Thymus (tissue), 11 donors: ENCODE results near the gene LHX3. TPM values are rescaled to one million over a fixed set of nuclear protein-coding genes. Genes with fewer than 3 reads are reported as not detected.

ENCODE experiments used
- DNase-seq, 9 donors: peaks; one replicate each; pipeline ENCODE4 v3.0.0-alpha.2; 2013; ENCODE audit warnings: low spot score in 9 of 9, low read depth in 6 of 9, missing footprints in 1 of 9
- H3K27ac ChIP-seq, 2 donors: one replicate each; pipeline ENCODE4 v1.5.1; 2013; ENCODE audit warnings: control low read depth in 1 of 2, low read depth in 1 of 2, low read length in 1 of 2, mild to moderate bottlenecking in 1 of 2, moderate library complexity in 1 of 2
- H3K27me3 ChIP-seq, 2 donors: one replicate each; pipeline ENCODE4 v1.5.1; 2013; ENCODE audit warnings: low read length in 1 of 2; ENCODE audit not compliant: control insufficient read depth in 2 of 2, insufficient read depth in 1 of 2
- H3K36me3 ChIP-seq, 2 donors: one replicate each; pipeline ENCODE4 v1.5.1; 2013; ENCODE audit warnings: low read length in 1 of 2, mild to moderate bottlenecking in 1 of 2, moderate library complexity in 1 of 2; ENCODE audit not compliant: control insufficient read depth in 2 of 2, insufficient read depth in 2 of 2
- H3K4me1 ChIP-seq, 2 donors: one replicate each; pipeline ENCODE4 v1.5.1; 2013; ENCODE audit warnings: low read length in 2 of 2; ENCODE audit not compliant: control insufficient read depth in 2 of 2, insufficient read depth in 2 of 2
- H3K4me3 ChIP-seq, 2 donors: one replicate each; pipeline ENCODE4 v1.5.1; 2013; ENCODE audit warnings: low read length in 2 of 2, control low read depth in 1 of 2, mild to moderate bottlenecking in 1 of 2
- H3K9me3 ChIP-seq, 2 donors: one replicate each; pipeline ENCODE4 v1.5.1; 2013; ENCODE audit warnings: low read length in 1 of 2, mild to moderate bottlenecking in 1 of 2; ENCODE audit not compliant: control insufficient read depth in 2 of 2, insufficient read depth in 1 of 2
- WGBS: extraction: QIAGEN DNeasy Blood & Tissue Kit; methylation state at CpG from one replicate; pipeline ENCODE4 v1.1.7; 2013; 5-methylcytosine and 5-hydroxymethylcytosine counted together
- polyA plus RNA-seq: library from polyadenylated mRNA; stranded (reverse); fragments of 200-250 nt; gene quantifications from one replicate; pipeline ENCODE4 v1.2.3, GENCODE V29; 2013
- total RNA-seq: library from RNA; stranded (reverse); fragments of 120-200 nt; gene quantifications from one replicate; pipeline ENCODE4 v1.2.4, GENCODE V29; 2013
- donor health status: healthy.

The LHX3 gene
- total and polyA plus RNA-seq, 2 donors: 0.09 to 0.23 TPM

DNA sequence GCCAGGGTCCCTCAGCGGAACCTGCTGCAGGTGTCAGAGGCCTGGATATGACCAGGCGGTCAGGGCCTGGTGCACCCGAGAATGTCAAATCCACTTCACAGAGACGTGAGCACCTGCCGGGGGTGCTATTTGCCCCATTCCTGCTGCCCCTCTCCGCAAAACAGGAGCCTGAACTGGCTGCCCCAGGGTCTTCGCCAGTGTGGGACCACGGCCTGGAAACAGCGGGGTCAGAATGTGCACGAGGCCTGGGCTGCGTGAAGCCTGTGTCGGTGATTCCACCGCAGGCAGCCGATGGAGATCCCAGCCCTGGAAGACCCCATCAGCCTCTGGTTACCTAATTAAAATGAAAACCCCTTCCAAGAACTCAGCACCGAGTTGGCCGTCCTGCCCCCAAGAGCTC, 45.1 kb downstream of the LHX3 start:
- Histone ChIP-seq H3K4me3 (no peak overlapping the region), H3K9me3 (no peaks in the 10 kb centered on the region), H3K27ac (no peak overlapping the region), H3K36me3 (no peaks in the 10 kb centered on the region), H3K4me1 (no peaks in the 10 kb centered on the region), H3K27me3 (peaks cover 0 to 27% of the 10 kb centered on the region in 2 donors)
- DNase-seq: no peak
- 97% methylated on average over 16 of the region's 16 CpGs for WGBS

DNA sequence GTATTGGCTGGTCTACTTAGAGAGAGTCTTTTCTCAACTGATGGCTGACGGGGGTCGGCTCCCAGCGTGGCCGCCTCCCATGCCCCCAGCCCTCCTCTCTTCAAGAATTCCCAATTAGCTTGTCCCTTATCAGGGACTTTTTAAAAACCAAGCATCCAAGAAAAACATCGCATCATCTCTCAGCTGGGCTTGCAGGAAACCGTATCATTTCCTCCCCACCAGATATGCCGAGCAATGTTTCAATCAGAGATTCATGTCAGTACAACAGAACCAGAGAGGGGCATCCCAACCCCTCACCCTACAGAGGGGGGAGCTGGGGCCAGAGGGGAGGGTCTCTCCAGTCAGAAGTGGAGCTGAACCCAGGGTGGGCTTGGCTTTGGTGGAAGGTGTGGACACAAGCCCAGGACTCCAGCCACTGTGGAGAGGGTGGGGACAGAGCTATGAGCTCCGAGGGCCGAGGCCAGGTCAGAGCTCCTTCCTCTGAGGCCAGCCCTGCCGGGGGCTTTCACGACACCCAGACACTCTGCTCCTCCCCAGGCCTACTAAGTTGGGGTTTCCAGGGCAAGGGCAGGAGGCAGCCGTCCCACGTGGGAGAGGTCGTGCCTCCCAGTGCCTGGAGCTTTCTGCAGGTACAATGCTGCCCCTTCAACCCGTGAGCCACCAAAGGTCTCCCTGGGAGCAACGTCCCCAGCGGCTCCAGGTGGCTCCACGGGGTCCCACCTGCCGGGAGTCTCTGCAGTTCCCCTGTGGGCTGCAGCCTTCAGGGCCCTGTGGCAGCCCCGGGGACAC, 47.3 kb downstream of the LHX3 start:
- no peak for DNase-seq
- H3K27me3 ChIP-seq: peaks cover 0 to 28% of the 10 kb centered on the region in 2 donors
- H3K4me1 ChIP-seq: no peaks in the 10 kb centered on the region
- H3K9me3 ChIP-seq: no peaks in the 10 kb centered on the region
- no peak overlapping the region for H3K27ac ChIP-seq
- 70% methylated on average over 20 of the region's 20 CpGs for WGBS
- H3K4me3 ChIP-seq: no peak overlapping the region
- no peaks in the 10 kb centered on the region for H3K36me3 ChIP-seq

DNA sequence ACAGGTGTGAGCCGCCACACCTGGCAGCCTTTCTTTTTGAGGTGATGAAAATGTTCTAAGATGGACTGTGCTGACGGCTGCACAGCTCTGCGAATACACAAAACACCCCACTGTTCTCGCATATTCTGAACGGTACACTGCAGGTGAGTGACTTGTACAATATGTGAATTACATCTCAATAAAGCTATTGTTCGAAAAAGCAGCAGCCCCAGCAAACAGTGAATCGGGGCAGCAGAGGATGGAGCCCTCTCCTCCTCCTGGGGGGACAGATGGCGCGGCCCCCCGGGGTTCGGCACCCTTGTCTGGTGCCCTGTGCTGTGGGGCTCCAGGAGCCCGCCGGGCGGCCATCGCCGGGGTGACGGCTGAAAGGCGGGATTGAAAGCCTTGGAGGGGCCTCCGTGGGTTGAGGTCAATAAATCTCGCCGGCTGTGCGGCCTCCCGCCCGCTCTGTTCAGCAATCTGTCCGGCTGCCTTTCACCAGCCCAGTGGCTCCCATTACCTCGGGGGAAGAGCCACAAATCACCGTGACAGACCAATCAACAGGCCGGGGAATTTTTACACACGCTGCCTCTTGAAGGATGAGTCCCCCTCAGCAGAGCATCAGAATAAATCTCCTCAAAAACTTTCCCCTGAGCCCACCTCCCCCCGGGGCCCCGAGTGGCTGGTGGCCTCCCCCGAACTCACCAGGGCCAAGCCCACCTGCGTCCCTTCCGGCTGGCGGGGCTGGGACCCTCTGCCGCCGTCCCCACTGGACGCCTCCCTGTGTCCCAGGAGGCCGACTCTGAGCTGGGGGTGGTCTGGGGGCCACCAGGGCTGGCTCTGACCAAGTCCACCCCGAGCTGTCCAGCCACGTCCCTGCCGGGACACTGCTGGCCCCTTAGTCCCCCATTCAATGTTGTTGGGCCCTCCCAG, 48.5 kb downstream of the LHX3 start:
- Histone ChIP-seq H3K4me1 (no peaks in the 10 kb centered on the region), H3K4me3 (no peak overlapping the region), H3K27me3 (peaks cover 0 to 34% of the 10 kb centered on the region in 2 donors), H3K27ac (no peak overlapping the region), H3K9me3 (no peaks in the 10 kb centered on the region), H3K36me3 (no peaks in the 10 kb centered on the region)
- DNase-seq: no peak
- WGBS: 85% methylated on average over 42 of the region's 42 CpGs

DNA sequence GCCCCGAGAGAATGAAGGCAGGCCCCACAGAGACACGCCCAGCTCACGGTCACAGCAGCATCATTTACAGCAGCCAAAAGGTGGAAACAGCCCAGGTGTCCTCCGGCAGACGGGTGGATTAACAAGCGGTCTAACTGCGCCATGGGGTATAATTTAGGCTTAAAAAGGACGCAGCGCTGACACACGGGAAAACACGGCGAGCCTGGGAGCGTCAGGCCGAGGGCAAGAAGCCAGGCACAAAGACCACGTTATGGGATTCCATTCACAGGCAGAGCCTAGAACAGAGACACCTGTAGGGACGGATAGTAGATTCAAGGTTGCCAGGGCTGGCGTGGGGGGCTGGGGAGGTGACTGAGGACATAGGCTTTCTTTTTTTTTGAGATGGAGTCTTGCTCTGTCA, 49.4 kb downstream of the LHX3 start:
- no peak overlapping the region for H3K27ac ChIP-seq
- 95% methylated on average over 17 of the region's 17 CpGs for WGBS
- H3K4me3 ChIP-seq: no peak overlapping the region
- DNase-seq: no peak
- H3K27me3 ChIP-seq: peaks cover 0 to 40% of the 10 kb centered on the region in 2 donors
- no peaks in the 10 kb centered on the region for H3K4me1 ChIP-seq
- no peaks in the 10 kb centered on the region for H3K9me3 ChIP-seq
- H3K36me3 ChIP-seq: no peaks in the 10 kb centered on the region

DNA sequence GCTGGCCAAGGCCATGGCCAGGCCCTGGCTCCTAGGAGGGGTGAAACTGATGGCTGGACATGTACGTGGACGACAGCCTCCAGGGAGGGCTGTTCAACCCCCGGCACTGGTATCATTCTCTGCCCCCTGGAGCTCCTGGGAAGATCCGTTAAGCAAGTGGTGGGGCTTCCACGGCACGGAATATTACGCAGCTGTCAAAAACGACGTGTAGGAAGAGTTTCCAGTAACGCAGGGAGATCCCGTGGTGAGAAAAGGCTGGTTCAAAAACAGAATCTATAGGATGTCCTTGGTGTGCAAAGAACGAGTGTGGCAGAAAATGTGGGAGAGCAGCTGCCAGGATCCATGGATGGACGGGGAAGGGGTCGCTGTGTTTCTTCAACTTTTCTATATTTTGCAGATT, 50.0 kb downstream of the LHX3 start:
- Histone ChIP-seq H3K27ac (no peak overlapping the region), H3K36me3 (no peaks in the 10 kb centered on the region), H3K9me3 (no peaks in the 10 kb centered on the region), H3K27me3 (peaks cover 0 to 40% of the 10 kb centered on the region in 2 donors), H3K4me3 (no peak overlapping the region), H3K4me1 (no peaks in the 10 kb centered on the region)
- 97% methylated on average over 14 of the region's 14 CpGs for WGBS
- DNase-seq: no peak

DNA sequence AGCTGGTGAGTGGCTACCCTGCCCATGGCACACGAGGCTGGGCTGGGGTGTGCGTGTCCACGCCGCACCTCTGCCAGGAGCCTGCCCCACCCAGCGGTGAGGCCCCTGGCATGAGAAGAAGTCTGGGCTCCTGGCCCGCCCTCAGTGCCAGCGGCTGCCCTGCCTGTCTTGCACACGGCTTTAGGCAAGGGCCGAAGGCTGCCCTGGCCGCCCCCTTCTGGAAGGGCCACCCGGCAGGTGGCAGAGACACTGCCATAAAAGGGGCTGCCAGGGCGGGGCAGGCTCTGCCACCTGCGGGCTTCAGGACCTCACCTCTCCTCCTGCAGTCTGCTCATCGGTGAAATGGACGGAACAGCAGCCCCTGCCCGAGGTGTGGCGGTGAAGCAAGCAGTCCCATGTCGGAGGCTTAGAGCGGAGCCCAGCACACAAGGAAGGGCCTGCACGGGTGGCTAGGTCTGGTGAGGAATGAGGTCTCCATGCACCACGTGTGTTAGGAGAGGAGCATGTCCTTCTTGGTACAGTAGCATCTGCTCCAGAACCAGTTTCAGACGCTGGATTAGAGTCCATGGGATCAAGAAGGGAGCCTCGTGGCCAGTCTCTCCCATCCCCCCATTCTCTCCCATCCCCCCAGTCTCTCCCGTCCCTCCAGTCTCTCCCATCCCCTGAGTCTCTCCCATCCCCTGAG, 51.4 kb downstream of the LHX3 start:
- H3K4me1 ChIP-seq: no peaks in the 10 kb centered on the region
- H3K4me3 ChIP-seq: no peak overlapping the region
- no peak overlapping the region for H3K27ac ChIP-seq
- peaks cover 0 to 49% of the 10 kb centered on the region in 2 donors for H3K27me3 ChIP-seq
- DNase-seq: no peak
- no peaks in the 10 kb centered on the region for H3K36me3 ChIP-seq
- H3K9me3 ChIP-seq: no peaks in the 10 kb centered on the region
- 87% methylated on average over 24 of the region's 24 CpGs for WGBS

DNA sequence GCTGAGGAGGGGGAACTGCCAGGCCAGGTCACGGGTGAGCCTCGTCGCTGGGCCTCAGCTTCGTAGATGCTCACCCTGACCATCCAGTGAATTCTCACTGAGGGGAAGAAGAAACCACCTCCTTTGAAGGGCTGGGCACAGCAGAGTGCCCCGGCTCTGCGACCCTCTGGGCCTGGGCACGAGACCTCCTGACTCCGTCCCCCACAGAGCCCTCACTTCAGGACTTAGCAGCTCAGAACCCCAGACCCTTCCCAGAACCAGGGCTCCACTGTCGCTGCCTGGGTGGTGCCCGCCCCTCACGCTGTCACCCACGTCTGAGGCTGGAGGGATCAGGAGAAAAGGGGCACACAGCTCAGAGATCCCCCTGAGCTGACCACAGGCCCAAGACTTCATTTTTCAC, 52.0 kb downstream of the LHX3 start:
- Histone ChIP-seq H3K27ac (no peak overlapping the region), H3K4me3 (no peak overlapping the region), H3K27me3 (peaks cover 0 to 52% of the 10 kb centered on the region in 2 donors), H3K9me3 (no peaks in the 10 kb centered on the region), H3K4me1 (no peaks in the 10 kb centered on the region), H3K36me3 (no peaks in the 10 kb centered on the region)
- no peak for DNase-seq
- WGBS: 97% methylated on average over 12 of the region's 12 CpGs

DNA sequence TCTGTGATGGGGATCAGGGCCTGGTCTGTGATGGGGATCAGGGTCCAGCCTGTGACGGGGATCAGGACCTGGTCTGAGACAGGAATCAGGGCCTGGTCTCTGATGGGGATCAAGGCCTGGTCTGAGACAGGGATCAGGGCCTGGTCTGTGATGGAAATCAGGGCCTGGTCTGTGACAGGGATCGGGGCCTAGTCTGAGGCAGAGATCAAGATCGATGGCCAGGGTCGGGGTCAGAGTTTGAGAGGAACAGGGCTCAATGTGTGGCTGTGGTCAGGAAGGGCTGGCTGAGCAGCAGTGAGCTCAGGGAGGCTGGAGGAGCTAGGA, 52.4 kb downstream of the LHX3 start:
- no peak overlapping the region for H3K27ac ChIP-seq
- WGBS: 92% methylated on average over 4 of the region's 4 CpGs
- DNase-seq: no peak
- H3K4me3 ChIP-seq: no peak overlapping the region
- H3K4me1 ChIP-seq: no peaks in the 10 kb centered on the region
- no peaks in the 10 kb centered on the region for H3K9me3 ChIP-seq
- H3K36me3 ChIP-seq: no peaks in the 10 kb centered on the region
- peaks cover 0 to 53% of the 10 kb centered on the region in 2 donors for H3K27me3 ChIP-seq
